HG03520 (cell line): ENCODE results near the gene DNAJC3.
"Not testable (repeated sequence)": the region's sequence is repeated elsewhere in the genome, so short reads cannot be mapped to it uniquely, and the experiment has no call there.

Experiments
- ATAC-seq: cut with Tn5 transposase; IDR thresholded peaks from one replicate; pipeline ENCODE4 v1.9.1; 2021; ENCODE audit warnings: mild to moderate bottlenecking, moderate library complexity; ENCODE audit not compliant: unreplicated experiment

DNAJC3 gene

GRCh38 chr13:95771905-95772304 is 95.0 kb downstream of the DNAJC3 start:
- no peak for ATAC-seq

GRCh38 chr13:95779522-95779921 is 102.6 kb downstream of the DNAJC3 start:
- no peak for ATAC-seq

GRCh38 chr13:95781016-95781415 is 104.1 kb downstream of the DNAJC3 start:
- no peak for ATAC-seq

GRCh38 chr13:95781940-95782339 is 105.0 kb downstream of the DNAJC3 start:
- ATAC-seq: not testable (repeated sequence)

- ATAC-seq: no peak
Observed at GRCh38 chr13:95783747-95784146, 106.8 kb downstream of the DNAJC3 start.

GRCh38 chr13:95784161-95784899 is 107.4 kb downstream of the DNAJC3 start:
- ATAC-seq: no peak

GRCh38 chr13:95784900-95785290 is 108.0 kb downstream of the DNAJC3 start:
- ATAC-seq: no peak

GRCh38 chr13:95787356-95788099 is 110.6 kb downstream of the DNAJC3 start:
- no peak for ATAC-seq

GRCh38 chr13:95788100-95788463 is 111.1 kb downstream of the DNAJC3 start:
- ATAC-seq: no peak

GRCh38 chr13:95789315-95789714 is 112.4 kb downstream of the DNAJC3 start:
- ATAC-seq: not testable (repeated sequence)

- no peak for ATAC-seq
Observed at GRCh38 chr13:95791084-95791722, 114.3 kb downstream of the DNAJC3 start.

GRCh38 chr13:95793018-95793555 is 116.1 kb downstream of the DNAJC3 start:
- ATAC-seq: no peak

- ATAC-seq: no peak
Observed at GRCh38 chr13:95793781-95794180, 116.8 kb downstream of the DNAJC3 start.

GRCh38 chr13:95797016-95797415 is 120.1 kb downstream of the DNAJC3 start:
- ATAC-seq: no peak

- ATAC-seq: no peak
Observed at GRCh38 chr13:95800436-95800835, 123.5 kb downstream of the DNAJC3 start.

GRCh38 chr13:95801825-95802224 is 124.9 kb downstream of the DNAJC3 start:
- no peak for ATAC-seq

GRCh38 chr13:95805921-95806320 is 129.0 kb downstream of the DNAJC3 start:
- no peak for ATAC-seq

- ATAC-seq: no peak
Observed at GRCh38 chr13:95809429-95809828, 132.5 kb downstream of the DNAJC3 start.

- no peak for ATAC-seq
Observed at GRCh38 chr13:95813139-95813538, 136.2 kb downstream of the DNAJC3 start.

GRCh38 chr13:95814495-95814894 is 137.6 kb downstream of the DNAJC3 start:
- no peak for ATAC-seq

- no peak for ATAC-seq
Observed at GRCh38 chr13:95822303-95822702, 145.4 kb downstream of the DNAJC3 start.

- ATAC-seq: no peak
Observed at GRCh38 chr13:95833126-95833525, 156.2 kb downstream of the DNAJC3 start.
